GM19023 (cell line): Measurements from ENCODE around the gene STXBP5L.
"Not testable (repeated sequence)": the region's sequence is repeated elsewhere in the genome, so short reads cannot be mapped to it uniquely, and the experiment has no call there.

Source experiments
- ATAC-seq: cut with Tn5 transposase; IDR thresholded peaks from one replicate; pipeline ENCODE4 v1.9.1; 2021; ENCODE audit warnings: mild to moderate bottlenecking, moderate library complexity; ENCODE audit not compliant: unreplicated experiment

Gene STXBP5L

GRCh38 chr3:121414924-121415323 is 506.9 kb downstream of the STXBP5L start:
- ATAC-seq: no peak

- ATAC-seq: no peak
Observed at GRCh38 chr3:121418182-121418581, 510.2 kb downstream of the STXBP5L start.

- no peak for ATAC-seq
Observed at GRCh38 chr3:121424549-121424948, 516.5 kb downstream of the STXBP5L start.

GRCh38 chr3:121430664-121431215 is 522.7 kb downstream of the STXBP5L start:
- ATAC-seq: no peak

- peak; percentile 85 for ATAC-seq
Observed at GRCh38 chr3:121431726-121432517, 523.9 kb downstream of the STXBP5L start.

GRCh38 chr3:121436074-121436473 is 528.1 kb downstream of the STXBP5L start:
- no peak for ATAC-seq

GRCh38 chr3:121436641-121437040 is 528.6 kb downstream of the STXBP5L start:
- no peak for ATAC-seq

GRCh38 chr3:121443456-121443855 is 535.5 kb downstream of the STXBP5L start:
- no peak for ATAC-seq

- ATAC-seq: not testable (repeated sequence)
Observed at GRCh38 chr3:121451752-121452151, 543.7 kb downstream of the STXBP5L start.

GRCh38 chr3:121462565-121462964 is 554.6 kb downstream of the STXBP5L start:
- no peak for ATAC-seq

- no peak for ATAC-seq
Observed at GRCh38 chr3:121463745-121464144, 555.7 kb downstream of the STXBP5L start.

- ATAC-seq: no peak
Observed at GRCh38 chr3:121467085-121467484, 559.1 kb downstream of the STXBP5L start.

GRCh38 chr3:121473001-121473400 is 565.0 kb downstream of the STXBP5L start:
- no peak for ATAC-seq
